GM19035 (cell line): ENCODE measurements around the gene CCDC9B.

ENCODE experiments used
- ATAC-seq: cut with Tn5 transposase; IDR thresholded peaks from one replicate; pipeline ENCODE4 v1.9.1; 2021; ENCODE audit not compliant: unreplicated experiment

CCDC9B gene

DNA sequence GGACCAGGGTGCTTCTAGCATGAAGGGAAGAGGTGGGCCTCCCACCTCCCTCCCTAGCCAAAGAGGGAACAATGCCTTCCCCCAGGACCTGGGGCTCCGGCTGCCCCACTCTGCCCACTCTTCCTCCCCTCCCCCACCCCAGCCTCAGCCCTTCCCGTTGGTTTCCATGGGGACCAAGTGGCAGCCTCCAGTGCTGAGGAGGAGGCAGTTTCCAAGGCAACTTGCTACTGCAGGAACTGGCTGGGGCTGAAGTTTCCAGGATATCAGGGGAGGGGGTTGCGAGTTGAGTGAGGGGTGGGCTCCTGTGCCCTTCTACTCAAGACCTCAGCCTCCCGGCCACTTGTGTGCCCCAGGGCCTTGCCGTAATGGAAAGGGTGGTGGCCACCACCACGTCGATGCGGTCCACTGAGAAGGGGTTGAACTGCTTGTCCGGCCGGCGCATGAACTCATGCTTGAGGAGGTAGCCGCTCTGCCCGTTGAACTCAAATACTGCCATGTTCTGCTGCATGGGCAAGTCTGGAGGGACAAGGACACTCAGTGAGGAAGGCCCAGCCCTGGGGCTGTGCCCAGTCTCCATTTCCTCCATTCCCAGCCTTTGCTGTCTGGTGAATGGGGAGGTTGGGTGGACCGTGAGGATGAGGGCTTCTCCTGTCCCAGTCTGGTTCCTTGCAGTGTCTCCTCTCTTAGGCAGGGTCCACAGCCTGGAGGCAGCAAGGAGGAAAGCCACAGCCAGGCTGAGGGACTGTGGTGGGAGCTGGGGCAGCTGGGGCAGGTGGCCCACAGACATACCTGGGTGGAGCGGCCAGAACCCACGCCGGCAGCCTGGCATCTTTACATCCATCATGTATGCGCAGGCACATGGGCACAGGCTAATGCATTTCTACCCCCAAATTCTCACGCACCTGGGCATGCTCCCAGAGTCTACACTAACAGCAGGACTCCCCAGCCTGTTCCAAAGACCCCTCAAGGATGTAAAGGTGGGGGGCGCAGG is 46.5 kb downstream of the CCDC9B start:
- ATAC-seq: no peak

DNA sequence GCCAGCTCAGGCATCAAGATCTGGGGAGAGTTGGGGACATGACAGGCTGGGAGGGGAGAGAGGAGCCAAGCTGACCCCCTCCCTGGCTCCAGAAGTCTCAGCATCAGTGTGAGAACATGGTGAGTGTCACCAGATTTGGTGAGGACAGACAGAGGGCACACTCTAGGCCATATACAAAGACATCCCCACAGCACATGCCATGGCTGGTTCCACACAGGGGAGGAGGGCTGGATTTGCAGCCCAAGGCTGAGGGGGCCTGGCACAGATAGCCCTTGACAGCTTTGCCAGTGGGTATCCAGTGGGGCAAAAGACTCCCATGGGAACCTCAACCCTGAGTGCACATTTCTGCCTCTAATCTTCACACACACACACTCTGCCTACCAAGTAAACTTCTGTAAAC is 47.7 kb downstream of the CCDC9B start:
- no peak for ATAC-seq

DNA sequence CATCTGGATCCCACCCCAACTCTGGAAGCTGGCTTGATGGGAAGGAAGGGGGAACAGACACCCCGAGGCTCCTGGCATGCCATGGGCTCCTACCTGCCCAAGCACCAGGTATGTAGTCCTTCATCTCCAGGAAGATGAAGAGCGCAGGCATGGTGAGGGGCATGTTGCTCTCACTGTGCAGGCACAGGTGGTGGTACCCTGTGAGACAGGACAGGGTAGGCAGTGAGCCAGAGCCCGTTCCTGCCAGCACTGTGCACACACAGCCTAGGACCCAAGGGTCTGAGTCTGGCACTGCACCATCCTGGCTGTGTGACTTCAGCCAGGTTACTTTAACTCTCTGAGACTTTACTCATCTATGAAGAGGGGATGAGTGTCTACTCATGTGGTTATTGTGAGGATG is 48.5 kb downstream of the CCDC9B start:
- ATAC-seq: no peak

DNA sequence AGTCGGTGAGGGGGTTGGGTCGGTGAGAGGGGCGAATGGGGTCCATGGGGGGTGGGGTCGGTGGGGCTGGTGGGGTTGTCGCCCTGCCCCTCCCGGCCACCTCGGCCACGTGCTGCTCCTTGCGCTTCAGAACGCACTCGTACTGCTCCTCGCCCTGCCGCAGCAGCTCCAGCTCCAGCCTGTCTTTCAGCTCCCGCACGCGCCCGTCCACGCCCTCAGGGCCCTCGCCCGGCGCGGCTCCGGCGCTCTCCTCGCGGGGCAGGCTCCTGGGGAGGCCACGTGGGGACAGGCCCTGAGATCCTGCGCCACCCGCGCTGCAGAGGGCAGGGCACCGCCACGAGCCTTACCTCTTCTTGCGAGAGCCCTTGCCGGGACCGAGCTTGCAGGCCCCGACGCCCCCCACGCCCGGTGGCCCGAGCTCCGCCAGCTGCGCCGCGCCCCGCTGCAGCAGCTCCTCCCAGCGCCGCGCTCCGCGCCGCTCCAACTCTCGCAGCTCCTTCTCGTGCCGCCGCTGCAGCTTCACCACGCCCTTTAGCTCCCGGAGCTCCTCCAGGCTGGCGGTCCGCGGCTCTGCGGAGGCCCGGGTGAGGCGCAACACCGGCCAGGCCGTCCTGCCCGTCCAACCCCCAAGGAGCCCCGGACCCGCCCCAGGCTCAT is 49.7 kb downstream of the CCDC9B start:
- no peak for ATAC-seq

DNA sequence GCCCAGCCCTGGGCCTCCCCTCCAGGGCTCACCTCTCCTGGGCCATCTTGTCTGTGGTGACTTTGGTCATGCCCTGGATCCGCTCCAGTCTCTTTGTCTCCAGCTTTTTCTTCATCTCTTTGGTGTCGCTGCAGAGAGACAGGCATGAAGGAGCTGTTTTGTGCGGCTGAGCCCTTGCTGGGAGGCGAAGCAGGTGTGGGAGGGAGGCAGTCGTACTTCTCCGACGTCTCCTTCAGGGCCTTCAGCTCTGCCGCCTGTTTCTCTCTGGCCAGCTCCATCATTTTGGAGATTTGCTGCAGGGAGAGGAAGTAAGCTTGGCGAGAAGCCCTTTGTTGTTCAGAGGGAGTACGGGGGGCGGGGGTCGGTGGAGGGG is 50.2 kb downstream of the CCDC9B start:
- no peak for ATAC-seq

DNA sequence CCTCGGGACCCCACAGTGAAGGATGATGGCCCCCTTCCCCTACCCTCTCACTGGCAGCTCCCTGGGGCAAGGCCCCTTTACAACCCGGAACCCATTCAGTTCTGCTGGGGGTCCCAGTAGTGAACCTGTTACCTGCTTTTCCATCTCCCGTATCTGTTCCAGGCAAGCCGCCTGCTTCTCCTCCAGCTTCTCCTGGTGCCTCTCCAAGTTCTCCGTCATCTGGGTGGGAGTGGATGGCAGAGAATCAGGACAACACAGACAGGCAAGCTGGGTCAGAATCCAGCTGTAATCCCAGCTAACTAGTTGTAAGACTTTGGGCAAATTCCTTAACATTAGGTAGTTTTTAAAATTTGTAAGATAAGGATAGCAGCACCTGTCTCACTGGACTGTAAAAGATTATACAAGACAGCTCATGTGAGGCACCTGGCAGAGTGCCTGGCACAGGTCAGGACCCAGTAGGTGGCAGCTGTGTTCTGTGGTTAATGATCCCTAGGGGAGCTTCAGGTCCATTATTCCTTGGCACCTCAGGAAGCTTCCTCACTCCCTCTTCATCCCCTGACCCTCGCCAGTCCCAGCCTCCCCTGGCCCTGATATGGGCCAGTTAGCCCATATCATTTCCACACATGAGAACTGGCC is 51.5 kb downstream of the CCDC9B start:
- no peak for ATAC-seq

DNA sequence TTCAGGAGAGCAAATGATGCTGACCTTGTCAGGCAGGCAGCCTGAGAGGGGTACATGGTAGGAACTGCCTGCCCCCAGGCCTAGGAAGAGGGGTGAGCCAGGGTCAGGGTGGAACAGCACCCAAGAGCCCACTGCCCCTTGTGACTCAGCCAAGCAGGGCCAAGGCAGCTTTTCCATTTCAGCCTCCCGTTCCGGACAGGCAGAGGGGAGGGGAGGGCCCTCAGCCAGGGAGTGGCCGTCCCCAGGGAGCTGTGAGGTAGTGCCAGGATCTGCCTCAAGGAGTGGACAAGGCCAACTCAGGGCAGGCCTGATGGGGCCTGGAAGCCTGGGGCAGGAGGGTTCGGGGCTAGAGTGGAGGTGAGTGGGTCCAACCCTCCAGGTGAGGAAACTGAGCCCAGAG is 52.8 kb downstream of the CCDC9B start:
- no peak for ATAC-seq

DNA sequence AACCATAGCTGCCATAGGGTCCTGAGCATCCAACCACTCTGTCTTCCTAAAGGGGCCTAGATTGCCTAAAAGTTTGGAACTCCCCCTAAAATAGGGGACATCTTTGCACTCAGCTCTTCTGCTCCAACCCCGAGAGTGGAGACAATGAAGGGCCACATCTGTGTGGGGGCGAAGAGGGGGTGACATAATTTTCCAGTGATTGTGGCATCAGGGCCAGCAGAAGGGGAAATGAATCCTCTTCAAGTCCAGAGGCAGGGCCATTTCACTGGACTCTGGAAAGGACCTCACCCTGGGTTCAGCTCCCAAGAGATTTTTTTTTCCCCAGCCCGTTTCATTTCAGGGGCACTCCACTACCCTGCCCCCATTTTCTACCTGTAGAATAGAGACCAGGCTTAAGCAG is 53.2 kb downstream of the CCDC9B start:
- ATAC-seq: no peak

DNA sequence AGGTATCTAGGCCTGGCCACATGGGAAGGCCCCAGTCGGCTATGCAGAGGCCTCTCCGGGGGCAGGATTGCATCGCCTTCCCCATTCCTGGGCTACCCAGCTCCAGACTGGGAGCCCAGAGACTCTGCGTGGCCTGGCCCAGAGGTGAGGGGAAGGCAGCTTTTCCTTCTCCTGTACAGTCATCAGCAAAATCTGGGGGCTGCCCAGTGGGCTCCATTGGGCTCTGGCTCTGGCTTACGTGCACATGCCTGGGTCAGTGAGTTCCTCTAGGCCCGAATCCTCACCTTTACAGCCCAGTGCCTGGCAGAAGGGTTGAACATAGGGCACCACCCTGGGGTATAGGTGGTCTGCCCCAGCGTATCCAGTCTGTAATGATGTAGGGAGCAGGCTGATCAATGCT is 53.9 kb downstream of the CCDC9B start:
- no peak for ATAC-seq

DNA sequence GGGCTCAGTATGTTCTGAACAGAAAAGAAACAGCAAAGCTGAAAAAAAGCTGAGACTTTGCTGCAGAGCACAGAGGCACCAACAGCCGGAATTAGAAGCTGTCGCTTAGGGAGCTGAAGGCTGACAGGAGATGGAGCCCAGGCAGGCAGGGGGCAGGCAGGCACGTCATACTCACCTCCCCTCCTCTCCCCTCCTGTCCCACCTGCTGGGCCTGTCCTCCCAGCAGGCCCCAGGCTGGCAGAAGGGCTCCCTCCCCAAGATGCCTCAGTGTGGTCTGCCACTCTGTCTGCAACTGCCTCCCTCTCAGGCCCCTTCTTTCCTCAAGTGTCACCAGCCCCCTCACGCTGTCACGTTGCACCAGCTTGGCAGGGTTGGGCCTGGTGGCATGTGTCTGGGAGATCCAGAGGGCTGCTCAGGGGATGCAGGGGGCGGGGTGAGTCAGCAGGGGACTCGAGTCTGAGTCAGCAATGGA is 54.6 kb downstream of the CCDC9B start:
- ATAC-seq: no peak

DNA sequence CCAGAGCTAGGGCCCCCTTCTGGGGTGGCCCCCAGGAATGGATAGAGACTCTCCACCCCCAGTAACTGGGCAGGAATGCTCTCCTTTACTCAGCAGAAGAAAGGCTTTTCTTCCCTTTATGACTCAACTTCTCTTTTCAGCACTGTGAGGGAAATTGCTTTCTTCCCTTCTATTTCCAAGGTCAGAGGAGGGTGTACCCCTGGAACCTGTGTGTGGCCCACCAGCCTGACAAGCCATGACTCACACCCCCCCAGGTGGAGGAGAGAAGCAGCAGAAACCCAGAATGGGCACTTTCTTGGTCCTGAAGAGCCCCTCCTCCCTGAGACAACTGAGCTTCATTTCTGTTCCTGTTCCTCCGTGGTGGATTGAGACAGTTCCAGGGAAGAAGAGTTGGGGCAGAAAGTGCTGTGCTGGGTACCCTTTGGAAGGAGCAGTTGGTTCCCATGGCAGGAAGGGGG is 55.2 kb downstream of the CCDC9B start:
- ATAC-seq: no peak

DNA sequence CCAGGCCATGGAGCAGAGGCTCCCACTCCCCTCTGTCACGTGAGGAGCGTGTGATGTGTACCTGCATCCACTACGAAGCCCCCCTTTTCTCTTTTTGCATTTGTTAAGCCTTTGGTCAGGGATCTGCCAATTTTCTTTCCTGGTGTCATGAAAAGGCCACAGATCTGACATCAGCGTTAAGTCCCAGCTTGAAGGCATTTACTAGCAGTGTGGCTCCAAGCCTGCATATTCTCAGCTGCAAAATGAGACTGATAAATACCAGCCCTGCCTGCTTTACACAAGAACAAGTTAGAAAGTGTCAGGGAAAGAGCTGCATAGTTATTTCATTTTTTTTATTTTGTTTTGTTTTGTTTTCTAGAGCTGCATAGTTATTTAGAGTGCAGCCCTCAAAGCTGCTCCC is 55.6 kb downstream of the CCDC9B start:
- ATAC-seq: no peak

DNA sequence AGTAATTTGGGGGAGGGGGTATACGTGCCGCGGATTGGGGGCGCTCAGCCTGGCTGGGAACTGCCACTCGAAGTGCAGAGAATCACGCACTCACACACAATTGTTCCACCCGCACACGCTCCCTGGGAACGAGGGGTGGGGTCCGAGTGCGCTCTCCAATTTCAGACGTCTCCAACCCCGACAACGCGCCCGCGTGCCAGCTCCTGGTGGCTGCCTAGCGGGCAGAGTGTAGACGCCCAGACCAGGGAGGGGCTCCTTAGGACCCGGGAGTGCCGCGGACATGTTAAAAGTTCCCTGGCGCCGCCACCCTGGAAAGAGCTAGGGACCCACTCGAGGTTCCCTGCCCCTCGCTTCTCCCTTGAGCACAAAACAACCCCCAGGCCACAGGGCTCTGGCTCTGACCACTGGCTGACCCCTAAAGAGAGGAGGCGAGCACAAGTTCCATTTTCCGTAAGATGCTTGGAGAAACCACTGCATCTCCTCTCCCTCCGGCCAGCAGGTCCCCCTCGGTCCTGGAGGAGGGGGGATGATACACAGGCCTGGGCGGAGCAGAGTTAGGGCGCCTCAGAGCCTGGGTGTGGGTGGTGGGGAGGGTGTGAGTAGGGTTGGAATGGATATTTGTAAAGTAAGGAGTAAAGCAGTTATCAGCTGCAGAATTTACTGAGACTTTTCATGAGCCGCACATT is 57.0 kb downstream of the CCDC9B start:
- ATAC-seq: no peak

DNA sequence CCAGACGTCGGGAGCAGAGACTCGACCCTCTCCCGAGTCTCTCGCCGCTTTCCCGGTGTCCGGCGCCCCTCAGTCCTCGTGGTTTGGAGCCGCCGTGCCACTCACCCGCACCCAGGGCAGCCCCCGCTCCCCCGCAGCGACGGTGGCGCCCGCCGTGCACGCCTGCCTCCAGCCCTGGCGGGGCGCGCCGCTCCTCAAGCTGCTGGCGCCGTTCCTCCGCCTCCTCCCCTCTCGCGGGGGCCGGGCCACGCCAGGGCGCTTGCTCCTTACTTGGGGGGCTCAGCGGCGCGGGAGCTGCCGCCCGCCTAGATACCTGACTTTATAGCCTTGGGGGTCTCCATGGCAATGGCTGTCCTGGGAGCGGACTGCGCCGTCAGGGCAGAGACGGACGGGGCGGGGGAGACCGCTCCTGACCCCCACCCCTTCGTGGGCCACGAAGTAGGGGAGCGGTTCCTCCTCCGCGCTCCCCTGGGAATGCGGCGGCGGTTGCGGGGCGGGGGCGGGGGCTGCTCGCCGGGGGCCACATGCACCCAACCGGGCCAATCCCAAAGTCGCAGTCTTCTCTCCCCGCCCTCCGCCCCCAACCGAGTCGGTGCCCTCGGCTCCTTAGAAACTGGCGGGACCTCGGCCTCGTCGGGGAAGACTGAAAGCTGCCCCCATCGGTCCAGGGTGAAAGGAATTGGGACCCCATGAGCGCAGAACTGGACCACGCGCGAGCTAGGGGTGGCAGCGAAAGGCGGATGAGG is 57.7 kb downstream of the CCDC9B start, which contains the start of gene ANKRD63:
Gene ANKRD63, minus strand, starts transcription at position 196 of the 746 bp plus-strand sequence. CDS start 478 bp downstream, outside the sequence.
- no peak for ATAC-seq

DNA sequence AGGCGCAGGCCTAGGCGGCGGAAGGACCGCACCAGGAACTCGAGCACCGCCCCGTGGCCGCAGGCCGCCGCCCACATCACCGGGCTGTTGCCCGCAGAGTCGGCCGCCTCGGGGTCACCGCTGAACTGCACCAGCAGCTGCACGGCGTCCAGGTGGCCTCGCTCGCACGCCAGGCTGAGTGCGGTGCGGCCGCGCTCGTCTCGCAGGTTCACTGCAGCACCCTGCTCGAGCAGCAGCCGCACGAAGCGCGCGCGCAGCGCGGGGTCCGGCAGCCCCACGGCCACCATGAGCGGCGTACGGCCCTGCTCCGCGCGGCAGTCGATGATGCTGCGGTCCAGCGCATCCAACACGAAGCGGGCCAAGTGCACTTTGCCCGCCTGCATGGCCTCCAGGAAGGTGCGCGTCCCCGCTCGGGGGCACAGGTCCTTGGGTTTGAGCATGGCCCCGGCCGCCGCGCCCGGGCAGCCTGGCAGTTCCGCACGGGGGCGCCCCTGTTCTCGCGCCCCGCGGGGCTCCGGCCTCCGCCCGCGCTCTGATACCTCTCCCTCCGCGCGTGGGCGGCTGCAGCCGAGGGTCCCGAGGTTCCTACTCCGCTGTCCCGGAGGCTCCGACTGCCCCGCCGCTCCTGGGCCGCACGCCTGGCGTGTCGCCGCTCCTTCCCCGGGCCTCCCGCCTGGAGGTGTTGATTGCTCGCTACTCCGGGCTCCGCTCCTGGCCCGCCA is 58.4 kb downstream of the CCDC9B start:
- no peak for ATAC-seq

DNA sequence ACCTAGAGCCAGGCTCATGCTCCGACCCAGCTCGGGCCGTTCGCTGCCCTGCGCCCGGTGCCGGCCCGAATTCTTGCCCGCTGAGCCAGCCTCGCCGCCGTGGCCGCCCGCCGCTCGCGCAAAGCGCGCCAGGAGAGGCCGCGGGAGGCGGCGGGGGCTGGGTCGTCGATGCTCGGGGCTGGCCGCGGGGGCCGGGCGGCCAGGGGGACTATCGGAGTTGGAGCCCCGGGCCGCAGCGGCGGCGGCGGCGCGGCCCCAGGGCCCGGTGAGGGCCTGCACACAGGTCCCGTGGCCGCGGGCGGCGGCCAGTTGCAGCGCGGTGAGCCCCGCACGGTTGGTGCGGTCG is 59.0 kb downstream of the CCDC9B start:
- ATAC-seq: no peak
